H9 (cell line): Measurements from ENCODE around the gene NLRP14. TPM values are rescaled to one million over a fixed set of nuclear protein-coding genes. Genes with fewer than 3 reads are reported as not detected.

ENCODE experiments used
- DNase-seq: peaks from one replicate; pipeline ENCODE4 v3.0.0-alpha.2; 2017
- H2AFZ ChIP-seq: one replicate; pipeline ENCODE4 v1.6.1; 2013; ENCODE audit warnings: mild to moderate bottlenecking, low read length, control low read depth, moderate library complexity
- H2AK5ac ChIP-seq: 2 replicates; pipeline ENCODE4 v1.6.1; 2013; ENCODE audit warnings: low read length, control low read depth, mixed read lengths; ENCODE audit not compliant: insufficient read length
- H2BK120ac ChIP-seq: one replicate; pipeline ENCODE4 v1.6.1; 2013; ENCODE audit warnings: low read depth, mild to moderate bottlenecking, low read length, control low read depth, inconsistent platforms; ENCODE audit not compliant: poor library complexity, severe bottlenecking
- H2BK12ac ChIP-seq: 2 replicates; pipeline ENCODE4 v1.6.1; 2013; ENCODE audit warnings: low read length, control low read depth, mixed read lengths, low read depth; ENCODE audit not compliant: insufficient read length
- H2BK15ac ChIP-seq: 2 replicates; pipeline ENCODE4 v1.6.1; 2013; ENCODE audit warnings: low read depth, low read length, control low read depth
- H2BK20ac ChIP-seq: one replicate; pipeline ENCODE4 v1.6.1; 2013; ENCODE audit warnings: low read depth, mild to moderate bottlenecking, low read length, control low read depth, inconsistent platforms; ENCODE audit not compliant: poor library complexity, severe bottlenecking
- H2BK5ac ChIP-seq: 2 replicates; pipeline ENCODE4 v1.6.1; 2013; ENCODE audit warnings: low read length, control low read depth, mixed read lengths; ENCODE audit not compliant: insufficient read length
- H3K14ac ChIP-seq: 2 replicates; pipeline ENCODE4 v1.6.1; 2013; ENCODE audit warnings: low read length, control low read depth; ENCODE audit not compliant: insufficient read depth
- H3K18ac ChIP-seq: 2 replicates; pipeline ENCODE4 v1.6.1; 2013; ENCODE audit warnings: low read depth, mild to moderate bottlenecking, mixed read lengths, low read length, control low read depth; ENCODE audit not compliant: insufficient read length
- H3K23ac ChIP-seq: 2 replicates; pipeline ENCODE4 v1.6.1; 2013; ENCODE audit warnings: low read length, control low read depth, mixed read lengths, low read depth; ENCODE audit not compliant: insufficient read length
- H3K23me2 ChIP-seq: 2 replicates; pipeline ENCODE4 v1.6.1; 2013; ENCODE audit warnings: low read depth, mild to moderate bottlenecking, mixed read lengths, low read length, control low read depth; ENCODE audit not compliant: insufficient read length, poor library complexity, severe bottlenecking
- H3K27ac ChIP-seq: 2 replicates; pipeline ENCODE4 v1.5.1; 2013; ENCODE audit warnings: low read length, control low read depth, mixed read lengths, low read depth; ENCODE audit not compliant: insufficient read length
- H3K27me3 ChIP-seq: 2 replicates; pipeline ENCODE4 v1.6.1; 2013; ENCODE audit warnings: low read length, control low read depth, inconsistent platforms; ENCODE audit not compliant: insufficient read depth
- H3K4ac ChIP-seq: 2 replicates; pipeline ENCODE4 v1.6.1; 2013; ENCODE audit warnings: low read depth, mild to moderate bottlenecking, control low read depth, inconsistent platforms, low read length, moderate library complexity
- H3K4me1 ChIP-seq: 2 replicates; pipeline ENCODE4 v1.6.1; 2013; ENCODE audit warnings: low read length, control low read depth, inconsistent platforms; ENCODE audit not compliant: insufficient read depth
- H3K4me2 ChIP-seq: 2 replicates; pipeline ENCODE4 v1.6.1; 2013; ENCODE audit warnings: low read length, control low read depth, mixed read lengths; ENCODE audit not compliant: insufficient read length, insufficient read depth
- H3K56ac ChIP-seq: 2 replicates; pipeline ENCODE4 v1.6.1; 2013; ENCODE audit warnings: low read depth, mild to moderate bottlenecking, mixed read lengths, low read length, control low read depth; ENCODE audit not compliant: insufficient read length
- H3K79me1 ChIP-seq: 2 replicates; pipeline ENCODE4 v1.6.1; 2013; ENCODE audit warnings: low read depth, mild to moderate bottlenecking, moderate library complexity, low read length, control low read depth, inconsistent platforms; ENCODE audit not compliant: insufficient read depth, poor library complexity, severe bottlenecking
- H3K79me2 ChIP-seq: 2 replicates; pipeline ENCODE4 v1.6.1; 2013; ENCODE audit warnings: low read length, control low read depth, inconsistent platforms; ENCODE audit not compliant: insufficient read depth
- H3K9ac ChIP-seq: 2 replicates; pipeline ENCODE4 v1.6.1; 2013; ENCODE audit warnings: low read length, control low read depth, mixed read lengths; ENCODE audit not compliant: insufficient read length; ENCODE audit errors: extremely low read depth
- H3K9me3 ChIP-seq: one replicate; pipeline ENCODE4 v1.6.1; 2013; ENCODE audit warnings: low read depth, low read length, inconsistent platforms; ENCODE audit not compliant: control insufficient read depth
- H3T11ph ChIP-seq: one replicate; pipeline ENCODE4 v1.6.1; 2013; ENCODE audit warnings: mild to moderate bottlenecking, low read length, control low read depth, inconsistent platforms
- H4K20me1 ChIP-seq: one replicate; pipeline ENCODE4 v1.6.1; 2013; ENCODE audit not compliant: control insufficient read depth, insufficient read length, insufficient read depth
- H4K5ac ChIP-seq: 2 replicates; pipeline ENCODE4 v1.6.1; 2013; ENCODE audit warnings: low read depth, mild to moderate bottlenecking, mixed read lengths, low read length, control low read depth; ENCODE audit not compliant: insufficient read length
- H4K8ac ChIP-seq: replicated peaks from 2 replicates; pipeline ENCODE4 v1.6.1; 2013; ENCODE audit warnings: low read length, control low read depth, mixed read lengths, low read depth; ENCODE audit not compliant: insufficient read length
- H4K91ac ChIP-seq: 2 replicates; pipeline ENCODE4 v1.6.1; 2013; ENCODE audit warnings: low read depth, mild to moderate bottlenecking, moderate library complexity, mixed read lengths, low read length, control low read depth; ENCODE audit not compliant: insufficient read length
- H3K27ac Mint-ChIP-seq, 3 experiments: 2 replicates in 2 of 3; 3 replicates in 1 of 3; pipeline ENCODE4 v1.8.0; 2020 to 2021; ENCODE audit warnings: mixed read lengths in 3 of 3, mild to moderate bottlenecking in 1 of 3, moderate library complexity in 1 of 3
- H3K27me3 Mint-ChIP-seq: 2 replicates; pipeline ENCODE4 v1.8.0; 2021; ENCODE audit warnings: low read depth, mild to moderate bottlenecking, moderate library complexity, mixed read lengths
- H3K36me3 Mint-ChIP-seq, 3 experiments: 2 replicates in 2 of 3; 3 replicates in 1 of 3; pipeline ENCODE4 v1.8.0; 2020 to 2021; ENCODE audit warnings: low read depth in 3 of 3, mixed read lengths in 3 of 3; ENCODE audit not compliant: insufficient read depth in 1 of 3
- H3K4me1 Mint-ChIP-seq, 2 experiments: 2 replicates each; pipeline ENCODE4 v1.8.0; 2020; ENCODE audit warnings: mixed read lengths in 2 of 2
- H3K4me3 Mint-ChIP-seq, 2 experiments: 2 replicates in 1 of 2; 3 replicates in 1 of 2; pipeline ENCODE4 v1.8.0; 2020 to 2021; ENCODE audit warnings: mild to moderate bottlenecking in 2 of 2, mixed read lengths in 2 of 2, moderate library complexity in 1 of 2
- H3K9me3 Mint-ChIP-seq, 2 experiments: 2 replicates in 1 of 2; 3 replicates in 1 of 2; pipeline ENCODE4 v1.8.0; 2020; ENCODE audit warnings: mild to moderate bottlenecking in 2 of 2, mixed read lengths in 2 of 2, moderate library complexity in 1 of 2
- CTCF ChIP-seq: fragments of 200-600 bp; sonication (generic); conservative IDR thresholded peaks from 3 replicates; pipeline ENCODE4 v1.8.0; 2021; ENCODE audit warnings: antibody characterized with exemption, mild to moderate bottlenecking
- WGBS: extraction: QIAGEN DNeasy Blood & Tissue Kit; methylation state at CpG from one replicate; pipeline ENCODE4 v1.1.7; 2013; ENCODE audit warnings: missing lambda C conversion rate, low lambda C conversion rate, mixed read lengths; ENCODE audit not compliant: insufficient read length; ENCODE audit errors: extremely low coverage; 5-methylcytosine and 5-hydroxymethylcytosine counted together
- total RNA-seq: library from RNA; stranded (reverse); gene quantifications from 2 replicates; pipeline ENCODE4 v1.2.1, GENCODE V29; 2021

The NLRP14 gene
- total RNA-seq, 1 experiment from 2014 or later, result 0.07 TPM

- H2BK15ac ChIP-seq, result no peak overlapping the region
- H3T11ph ChIP-seq, result no peak overlapping the region
- no peaks in the 10 kb centered on the region for H3K9me3 ChIP-seq
- no peak overlapping the region for H3K9ac ChIP-seq
- no peaks in the 10 kb centered on the region for H3K4me1 Mint-ChIP-seq
- H2AK5ac ChIP-seq, result no peak overlapping the region
- no peak overlapping the region for H4K91ac ChIP-seq
- no peak overlapping the region for H3K27ac ChIP-seq
- H2BK120ac ChIP-seq, result no peak overlapping the region
- no peak overlapping the region for H4K5ac ChIP-seq
- no peak overlapping the region for H3K23ac ChIP-seq
- DNase-seq, result no peak
- H2BK20ac ChIP-seq, result no peak overlapping the region
- no peaks in the 10 kb centered on the region for H3K9me3 Mint-ChIP-seq
- no peak for TF ChIP-seq CTCF
- peaks cover 3% of the 10 kb centered on the region; the same call in 1 of the 2 replicates for H3K27me3 Mint-ChIP-seq
- H3K23me2 ChIP-seq, result no peaks in the 10 kb centered on the region
- no peak overlapping the region for H3K4me2 ChIP-seq
- no peak overlapping the region for H4K8ac ChIP-seq
- H3K18ac ChIP-seq, result no peak overlapping the region
- no peak overlapping the region for H3K4ac ChIP-seq
- no peak overlapping the region for H3K4me3 Mint-ChIP-seq
- no peaks in the 10 kb centered on the region for H3K79me2 ChIP-seq
- H3K27me3 ChIP-seq, result no peaks in the 10 kb centered on the region
- no peak overlapping the region for H2BK12ac ChIP-seq
- H3K4me1 ChIP-seq, result no peaks in the 10 kb centered on the region
- H3K36me3 Mint-ChIP-seq, result no peaks in the 10 kb centered on the region
- no peak overlapping the region for H3K56ac ChIP-seq
- WGBS, result no CpG with 5 or more reads among the region's 6 CpGs
- H2BK5ac ChIP-seq, result no peak overlapping the region
- no peak overlapping the region for H3K27ac Mint-ChIP-seq
- no peaks in the 10 kb centered on the region for H4K20me1 ChIP-seq
- H3K79me1 ChIP-seq, result no peaks in the 10 kb centered on the region
- H2AFZ ChIP-seq, result no peak overlapping the region
- H3K14ac ChIP-seq, result no peak overlapping the region
These were observed 13.7 kb downstream of the NLRP14 start for GRCh38 chr11:7034019-7034418.
